Measurements from ENCODE around the gene UNC119B.
"Not testable (repeated sequence)": the region's sequence is repeated elsewhere in the genome, so short reads cannot be mapped to it uniquely, and the experiment has no call there.

The UNC119B gene

DNA sequence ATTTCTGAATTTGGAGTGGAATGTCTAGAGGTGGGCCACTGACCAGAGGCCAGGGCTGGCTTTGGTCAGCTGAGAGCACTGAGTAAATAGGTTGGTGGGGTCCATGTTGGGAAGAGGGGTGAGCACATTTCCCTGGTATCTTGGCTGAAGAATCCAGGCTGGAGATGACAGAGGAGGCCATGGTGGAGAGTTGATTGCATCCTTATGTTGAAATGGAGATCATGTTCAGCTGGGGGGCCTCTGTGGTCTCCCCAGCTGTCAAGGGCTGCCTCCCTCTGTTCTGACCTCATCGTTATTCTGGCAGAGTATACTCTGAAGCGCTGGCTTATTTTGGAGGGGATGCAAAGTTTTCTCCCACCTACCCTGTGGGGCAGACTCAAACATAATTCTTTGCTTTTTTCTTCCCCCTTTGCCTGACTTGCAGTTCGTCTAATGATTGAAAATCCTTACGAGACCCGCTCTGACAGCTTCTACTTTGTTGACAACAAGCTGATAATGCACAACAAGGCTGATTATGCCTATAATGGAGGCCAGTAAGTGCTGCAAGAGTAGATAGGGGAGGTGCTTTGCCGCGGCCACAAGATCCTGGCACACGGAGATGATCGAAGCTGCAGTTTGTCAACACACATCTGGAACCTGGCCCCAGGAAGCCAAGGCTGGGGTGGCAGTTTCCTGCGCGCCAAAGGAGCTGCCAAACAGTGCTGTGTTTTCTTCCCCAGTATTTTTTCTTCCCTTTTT lies 9.4 kb downstream of the UNC119B start:
- no peak for DNase-seq (ENCODE audit: low read depth)

GRCh38 chr12:120720234-120720986 lies 10.2 kb downstream of the UNC119B start:
- DNase-seq (ENCODE audit: low read depth), result no peak

DNA sequence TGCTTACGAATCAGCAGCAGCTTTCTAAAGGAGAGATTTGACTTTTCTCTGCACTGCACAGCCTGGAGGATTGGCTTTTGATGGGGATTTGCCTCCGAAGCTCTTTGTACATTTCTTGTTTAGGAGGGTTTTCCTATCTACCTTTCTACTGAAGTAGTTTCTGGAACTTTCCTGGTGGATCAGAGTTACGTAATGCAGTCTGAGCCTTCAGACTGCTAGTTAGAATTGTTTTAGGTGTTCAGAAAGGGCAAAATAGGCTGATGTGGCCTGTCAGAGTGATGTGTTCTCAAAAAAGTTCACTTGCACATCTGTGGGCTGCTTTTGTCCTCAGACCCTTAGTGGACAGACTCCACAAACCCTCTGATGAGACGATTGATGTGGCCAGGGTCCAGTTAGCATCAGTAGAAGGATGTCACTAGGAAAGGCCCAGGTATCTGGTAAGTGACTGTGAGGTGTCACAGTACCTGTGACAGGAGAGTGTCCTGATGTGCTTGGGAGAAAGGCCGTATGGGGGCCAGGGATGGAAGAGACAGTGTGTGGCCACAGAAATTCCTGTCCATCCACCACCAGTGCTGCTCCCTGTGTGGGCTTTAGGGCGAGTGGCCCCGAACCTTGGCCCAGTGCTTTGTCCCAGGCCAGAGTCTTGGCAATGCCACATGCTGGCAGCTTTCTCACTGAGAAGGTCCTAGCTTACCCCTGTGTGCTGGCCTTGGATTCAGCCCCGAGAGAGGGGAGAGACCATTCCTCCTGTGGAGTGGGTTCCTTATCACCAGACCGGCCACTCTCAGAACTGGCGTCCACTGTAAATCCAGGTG lies 10.9 kb downstream of the UNC119B start:
- no peak for DNase-seq (ENCODE audit: low read depth)

DNA sequence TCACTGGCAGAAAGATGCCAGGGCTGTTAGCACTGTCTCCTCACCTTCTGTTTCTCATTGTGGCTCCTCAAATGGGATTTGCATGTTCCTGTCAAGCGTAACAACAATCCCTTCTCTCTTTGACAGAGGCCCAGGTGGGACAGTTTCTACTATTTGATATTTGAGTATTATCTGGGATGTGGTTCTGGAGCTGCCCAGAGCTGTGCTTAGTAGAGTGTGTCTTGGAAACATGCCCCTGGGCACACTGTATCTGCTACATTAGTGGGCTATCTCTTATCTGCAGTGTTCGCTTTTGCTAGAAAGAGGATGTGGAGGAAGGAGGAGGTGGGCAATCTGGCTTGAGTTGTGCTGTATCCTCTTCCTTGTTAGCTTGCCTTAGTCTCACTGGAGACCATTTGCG lies 11.6 kb downstream of the UNC119B start:
- DNase-seq (ENCODE audit: low read depth), result no peak

DNA sequence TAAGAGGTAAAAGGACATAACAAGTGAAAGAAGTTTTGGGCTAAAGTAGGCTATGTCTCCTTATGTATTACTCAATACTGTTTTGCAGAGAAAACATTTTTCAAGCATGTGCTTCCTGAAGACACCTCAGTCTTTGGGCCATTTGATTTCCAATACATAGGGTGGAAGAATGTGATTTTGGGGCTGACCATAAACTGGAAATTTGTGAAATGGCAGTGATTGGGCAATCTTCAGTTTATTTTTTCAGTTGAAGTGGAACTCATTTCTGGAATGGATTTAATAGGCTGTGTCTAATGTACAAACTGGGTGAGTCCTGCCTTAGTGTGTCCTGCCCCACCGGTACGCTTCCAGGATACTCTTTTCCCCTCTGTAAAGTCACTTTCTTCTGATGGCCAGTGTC lies 12.5 kb downstream of the UNC119B start:
- no peak for DNase-seq (ENCODE audit: low read depth)

DNA sequence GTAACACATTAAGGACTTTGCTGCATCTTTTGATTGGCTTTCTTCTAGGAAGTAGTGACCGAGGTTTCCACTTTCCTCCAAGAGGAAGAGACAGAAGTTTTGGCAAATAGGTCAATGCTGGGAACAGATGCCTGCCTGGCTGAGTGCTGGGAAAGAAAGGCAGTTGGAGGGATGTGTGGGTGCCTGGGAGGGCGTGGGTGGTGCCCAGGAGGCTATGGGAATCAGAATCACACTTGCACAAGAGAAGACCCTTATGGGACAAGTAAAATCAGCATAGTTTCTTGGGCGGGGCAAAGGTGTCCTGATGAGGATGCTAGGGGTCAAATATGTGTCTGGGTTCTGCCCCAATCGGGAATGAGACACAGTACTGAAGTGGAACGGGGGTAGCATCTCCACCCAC lies 14.5 kb downstream of the UNC119B start:
- no peak for DNase-seq (ENCODE audit: low read depth)

- no peak for DNase-seq (ENCODE audit: low read depth)
These were observed 14.9 kb downstream of the UNC119B start for GRCh38 chr12:120725151-120725658.

- peak; percentile 91 for DNase-seq (ENCODE audit: low read depth)
These were observed 15.6 kb downstream of the UNC119B start, which contains the start of gene ACADS for GRCh38 chr12:120725659-120726509. Gene ACADS, plus strand, starts transcription at chr12:120725826. Its CDS starts 60 bp downstream, at chr12:120725886.

GRCh38 chr12:120726510-120726793 lies 16.2 kb downstream of the UNC119B start:
- no peak for DNase-seq (ENCODE audit: low read depth)

- DNase-seq (ENCODE audit: low read depth), result no peak
These were observed 16.7 kb downstream of the UNC119B start for GRCh38 chr12:120726961-120727360.

DNA sequence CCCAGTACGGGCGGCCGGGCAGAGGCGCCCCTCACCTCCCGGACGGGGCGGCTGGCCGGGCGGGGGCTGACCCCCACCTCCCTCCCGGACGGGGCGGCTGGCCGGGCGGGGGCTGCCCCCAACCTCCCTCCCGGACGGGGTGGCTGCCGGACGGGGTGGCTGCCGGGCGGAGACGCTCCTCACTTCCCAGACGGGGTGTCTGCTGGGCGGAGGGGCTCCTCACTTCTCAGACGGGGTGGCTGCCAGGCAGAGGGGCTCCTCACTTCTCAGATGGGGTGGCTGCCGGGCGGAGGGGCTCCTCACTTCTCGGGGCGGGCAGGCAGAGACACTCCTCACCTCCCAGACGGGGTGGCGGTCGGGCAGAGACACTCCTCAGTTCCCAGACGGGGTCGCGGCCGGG lies 21.9 kb downstream of the UNC119B start:
- DNase-seq (ENCODE audit: low read depth), result not testable (repeated sequence)

DNA sequence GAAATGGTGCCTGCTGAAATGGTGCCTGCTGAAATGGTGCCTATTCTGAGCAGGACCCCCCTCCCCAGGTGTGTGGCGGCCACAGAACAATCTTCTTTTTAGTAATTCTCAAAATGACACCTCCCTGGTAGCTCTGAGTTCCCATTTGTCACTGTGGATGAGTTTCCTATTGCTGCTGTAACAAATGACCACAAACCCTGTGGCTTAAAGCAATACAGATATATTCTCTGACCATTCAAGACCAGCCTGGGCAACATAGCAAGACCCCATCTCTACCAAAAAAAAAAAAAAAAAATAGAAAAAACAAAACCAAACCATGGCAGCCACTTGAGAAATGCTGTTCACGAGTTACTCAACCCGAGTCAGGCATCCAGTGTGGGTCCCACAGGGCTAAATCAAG lies 23.3 kb downstream of the UNC119B start:
- DNase-seq (ENCODE audit: low read depth), result no peak

- DNase-seq (ENCODE audit: low read depth), result no peak
These were observed 24.0 kb downstream of the UNC119B start for GRCh38 chr12:120734210-120734609.

DNA sequence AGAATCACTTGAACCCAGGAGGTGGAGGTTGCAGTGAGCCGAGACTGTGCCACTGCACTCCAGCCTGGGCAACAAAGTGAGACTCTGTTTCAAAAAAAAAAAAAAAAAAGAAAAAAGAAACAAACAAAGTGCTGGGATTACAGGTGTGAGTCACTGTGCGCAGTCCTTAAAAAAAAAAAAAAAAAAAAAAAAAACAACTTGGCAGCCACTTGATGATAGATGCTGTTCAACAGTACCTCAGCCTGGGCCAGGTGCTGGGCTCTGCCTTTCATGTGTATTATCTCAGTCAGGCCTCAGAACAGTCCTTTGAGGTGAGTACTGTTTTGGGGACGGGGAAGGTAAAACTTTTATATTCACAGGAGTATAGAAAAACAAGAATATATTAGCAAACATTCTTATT lies 24.9 kb downstream of the UNC119B start:
- no peak for DNase-seq (ENCODE audit: low read depth)

- DNase-seq (ENCODE audit: low read depth), result no peak
These were observed 26.4 kb downstream of the UNC119B start for GRCh38 chr12:120736404-120737331.

GRCh38 chr12:120737557-120738251 lies 27.4 kb downstream of the UNC119B start:
- DNase-seq (ENCODE audit: low read depth), result no peak

DNA sequence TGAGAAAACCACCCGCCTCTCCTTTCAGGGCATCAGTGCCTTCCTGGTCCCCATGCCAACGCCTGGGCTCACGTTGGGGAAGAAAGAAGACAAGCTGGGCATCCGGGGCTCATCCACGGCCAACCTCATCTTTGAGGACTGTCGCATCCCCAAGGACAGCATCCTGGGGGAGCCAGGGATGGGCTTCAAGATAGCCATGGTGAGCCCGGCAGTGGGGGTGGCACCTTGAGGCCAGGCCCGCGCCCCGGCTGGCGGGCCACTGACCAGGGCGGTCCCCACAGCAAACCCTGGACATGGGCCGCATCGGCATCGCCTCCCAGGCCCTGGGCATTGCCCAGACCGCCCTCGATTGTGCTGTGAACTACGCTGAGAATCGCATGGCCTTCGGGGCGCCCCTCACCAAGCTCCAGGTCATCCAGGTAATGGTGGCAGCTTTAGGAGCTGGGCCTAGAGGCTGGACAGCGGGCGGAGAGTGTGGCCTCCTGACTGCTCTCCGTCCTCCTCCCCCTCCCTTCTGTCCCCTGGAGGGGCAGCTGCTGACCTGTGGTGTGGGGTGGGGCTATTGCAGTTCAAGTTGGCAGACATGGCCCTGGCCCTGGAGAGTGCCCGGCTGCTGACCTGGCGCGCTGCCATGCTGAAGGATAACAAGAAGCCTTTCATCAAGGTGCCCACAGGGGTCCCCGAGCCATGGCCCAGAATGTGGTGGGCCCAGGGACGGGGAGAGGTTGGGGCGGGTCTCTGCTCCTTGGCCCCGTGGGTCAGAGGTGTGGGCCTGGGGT lies 28.2 kb downstream of the UNC119B start:
- no peak for DNase-seq (ENCODE audit: low read depth)

- DNase-seq (ENCODE audit: low read depth), result no peak
These were observed 28.9 kb downstream of the UNC119B start for GRCh38 chr12:120739031-120739762.
